ENCODE measurements around the gene MTUS2.

DNA sequence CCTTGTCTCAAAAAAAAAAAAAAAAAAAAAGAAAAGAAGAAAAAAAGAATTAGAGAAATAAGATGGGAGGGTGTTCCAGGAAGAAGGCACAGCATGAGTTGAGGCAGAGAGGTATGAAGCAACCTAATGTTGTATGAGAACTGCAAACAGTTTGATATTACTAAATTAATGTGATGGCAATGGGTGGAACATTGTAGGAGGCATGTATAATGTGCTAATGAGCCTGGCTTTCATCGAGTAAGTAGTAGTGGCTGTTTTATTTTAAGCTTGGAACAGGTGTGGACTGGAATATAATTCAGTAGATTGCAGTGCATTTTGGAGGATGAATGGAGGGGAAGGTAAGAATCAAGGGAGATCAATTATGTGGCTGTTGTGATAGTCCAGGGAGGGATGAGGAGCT lies 156.1 kb downstream of the MTUS2 start:
- TF ChIP-seq, protein P1, sequence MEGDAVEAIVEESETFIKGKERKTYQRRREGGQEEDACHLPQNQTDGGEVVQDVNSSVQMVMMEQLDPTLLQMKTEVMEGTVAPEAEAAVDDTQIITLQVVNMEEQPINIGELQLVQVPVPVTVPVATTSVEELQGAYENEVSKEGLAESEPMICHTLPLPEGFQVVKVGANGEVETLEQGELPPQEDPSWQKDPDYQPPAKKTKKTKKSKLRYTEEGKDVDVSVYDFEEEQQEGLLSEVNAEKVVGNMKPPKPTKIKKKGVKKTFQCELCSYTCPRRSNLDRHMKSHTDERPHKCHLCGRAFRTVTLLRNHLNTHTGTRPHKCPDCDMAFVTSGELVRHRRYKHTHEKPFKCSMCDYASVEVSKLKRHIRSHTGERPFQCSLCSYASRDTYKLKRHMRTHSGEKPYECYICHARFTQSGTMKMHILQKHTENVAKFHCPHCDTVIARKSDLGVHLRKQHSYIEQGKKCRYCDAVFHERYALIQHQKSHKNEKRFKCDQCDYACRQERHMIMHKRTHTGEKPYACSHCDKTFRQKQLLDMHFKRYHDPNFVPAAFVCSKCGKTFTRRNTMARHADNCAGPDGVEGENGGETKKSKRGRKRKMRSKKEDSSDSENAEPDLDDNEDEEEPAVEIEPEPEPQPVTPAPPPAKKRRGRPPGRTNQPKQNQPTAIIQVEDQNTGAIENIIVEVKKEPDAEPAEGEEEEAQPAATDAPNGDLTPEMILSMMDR (conservative IDR thresholded peaks at IDR 0.05; ENCODE audit: low read depth, low read length) = no peak
- TF ChIP-seq EZH2 (IDR thresholded peaks at IDR 0.05; ENCODE audit: borderline replicate concordance, low read depth, low read length, poor library complexity, severe bottlenecking) = no peak
